SK-N-SH (cell line): Measurements from ENCODE around the gene CNTN4. TPM values are rescaled to one million over a fixed set of nuclear protein-coding genes. Genes with fewer than 3 reads are reported as not detected.

Source experiments
- CTCF ChIA-PET: fragments of 300-600, 350-600 bp; formaldehyde crosslinking; extraction: SDS; loops from one replicate; lab custom pipeline; 2021; lab: Yijun Ruan, JAX
- POLR2A ChIA-PET: fragments of 350-600 bp; sonication (Branson Sonifier 250); formaldehyde crosslinking; extraction: SDS; loops from one replicate; lab custom pipeline; 2020; ENCODE audit warnings: antibody characterized with exemption, inconsistent platforms; lab: Yijun Ruan, JAX
- DNase-seq: peaks from one replicate; pipeline ENCODE4 v3.0.0; 2012
- H2AFZ ChIP-seq: fragments of 200-600 bp; sonication (generic); 2 replicates; pipeline ENCODE4 v1.8.1; 2016; ENCODE audit warnings: antibody characterized with exemption, mild to moderate bottlenecking, low read depth
- H3F3A ChIP-seq: fragments of 200-600 bp; sonication (generic); replicated peaks from 2 replicates; pipeline ENCODE3; 2016; ENCODE audit warnings: antibody characterized with exemption, mild to moderate bottlenecking; ENCODE audit not compliant: insufficient read depth
- H3K27ac ChIP-seq, 2 experiments: fragments of 200-500 bp in 1 of 2; fragments of 200-600 bp in 1 of 2; sonication (Bioruptor generic) in 1 of 2; sonication (generic), shearing (Covaris generic) in 1 of 2; 2 replicates each; pipeline versions ENCODE4 v1.5.1 to v1.6.1; 2014 to 2016; ENCODE audit warnings: low read depth in 2 of 2, inconsistent platforms in 1 of 2, low read length in 1 of 2, mild to moderate bottlenecking in 1 of 2, mixed read lengths in 1 of 2
- H3K27me3 ChIP-seq: fragments of 200-600 bp; sonication (generic), shearing (Covaris generic); 2 replicates; pipeline ENCODE4 v1.6.1; 2016; ENCODE audit warnings: mixed run types; ENCODE audit not compliant: insufficient read depth
- H3K36me3 ChIP-seq, 2 experiments: fragments of 200-500 bp in 1 of 2; fragments of 200-600 bp in 1 of 2; sonication (Bioruptor generic) in 1 of 2; sonication (generic) in 1 of 2; replicated peaks in 1 of 2; 2 replicates each; pipeline versions ENCODE3 to v1.5.1; 2014 to 2016; ENCODE audit warnings: low read length in 1 of 2, mild to moderate bottlenecking in 1 of 2; ENCODE audit not compliant: insufficient read depth in 2 of 2, control insufficient read depth in 1 of 2
- H3K4me1 ChIP-seq, 2 experiments: fragments of 200-500 bp in 1 of 2; fragments of 200-600 bp in 1 of 2; sonication (Bioruptor generic) in 1 of 2; sonication (generic), shearing (Covaris generic) in 1 of 2; 2 replicates each; pipeline versions ENCODE4 v1.5.1 to v1.6.1; 2014 to 2016; ENCODE audit warnings: low read depth in 1 of 2, low read length in 1 of 2, mixed run types in 1 of 2; ENCODE audit not compliant: insufficient read depth in 2 of 2, control insufficient read depth in 1 of 2
- H3K4me2 ChIP-seq: fragments of 200-600 bp; sonication (generic), shearing (Covaris generic); 2 replicates; pipeline ENCODE4 v1.6.1; 2017; ENCODE audit warnings: mixed run types
- H3K4me3 ChIP-seq, 2 experiments: fragments of 200-500 bp in 1 of 2; fragments of 200-600 bp in 1 of 2; sonication (Bioruptor generic) in 1 of 2; sonication (generic), shearing (Covaris generic) in 1 of 2; 2 replicates each; pipeline versions ENCODE4 v1.5.1 to v1.8.1; 2014 to 2016; ENCODE audit warnings: low read depth in 2 of 2, inconsistent platforms in 1 of 2, low read length in 1 of 2, mild to moderate bottlenecking in 1 of 2, mixed read lengths in 1 of 2, moderate library complexity in 1 of 2
- H3K79me2 ChIP-seq: fragments of 200-600 bp; sonication (generic); 2 replicates; pipeline ENCODE4 v1.8.1; 2017; ENCODE audit warnings: mild to moderate bottlenecking; ENCODE audit not compliant: insufficient read depth
- H3K9ac ChIP-seq: fragments of 200-600 bp; sonication (generic); 2 replicates; pipeline ENCODE4 v1.6.1; 2017; ENCODE audit warnings: mixed run types
- H3K9me2 ChIP-seq: fragments of 200-600 bp; sonication (generic); 2 replicates; pipeline ENCODE4 v1.6.1; 2017; ENCODE audit warnings: mixed run types
- H3K9me3 ChIP-seq: fragments of 200-600 bp; sonication (generic); 2 replicates; pipeline ENCODE4 v1.6.1; 2017; ENCODE audit warnings: mixed run types, mild to moderate bottlenecking, moderate library complexity
- H4K20me1 ChIP-seq: fragments of 200-600 bp; sonication (generic); 2 replicates; pipeline ENCODE4 v1.6.1; 2017; ENCODE audit warnings: mild to moderate bottlenecking, mixed run types; ENCODE audit not compliant: insufficient read depth
- EP300 ChIP-seq, 2 experiments: IDR thresholded peaks; 2 replicates each; pipeline versions ENCODE4 v1.4.0 to v1.6.1; 2012; ENCODE audit warnings: borderline replicate concordance in 1 of 2, low read depth in 1 of 2, low read length in 1 of 2
- EZH2phosphoT487 ChIP-seq: fragments of 200-600 bp; sonication (generic); IDR thresholded peaks from 2 replicates; pipeline ENCODE4 v1.6.1; 2017; ENCODE audit warnings: low read depth, mixed run types, mild to moderate bottlenecking, antibody characterized with exemption, moderate library complexity, borderline replicate concordance
- FOXJ3 ChIP-seq: sonication (generic); formaldehyde crosslinking; IDR thresholded peaks from 2 replicates; pipeline ENCODE4 v1.5.1; 2020; ENCODE audit warnings: mild to moderate bottlenecking, missing genetic modification reagents
- FOXM1 ChIP-seq: IDR thresholded peaks from 2 replicates; pipeline ENCODE4 v1.4.0; 2012; ENCODE audit warnings: low read depth, mild to moderate bottlenecking
- GABPA ChIP-seq: IDR thresholded peaks from 2 replicates; pipeline ENCODE4 v1.4.0; 2012; ENCODE audit warnings: low read depth, mild to moderate bottlenecking
- MEF2A ChIP-seq: IDR thresholded peaks from 2 replicates; pipeline ENCODE4 v1.4.0; 2012; ENCODE audit warnings: low read depth, borderline replicate concordance
- NFIC ChIP-seq: IDR thresholded peaks from 2 replicates; pipeline ENCODE4 v1.4.0; 2012; ENCODE audit warnings: borderline replicate concordance
- NRF1 ChIP-seq: IDR thresholded peaks from 2 replicates; pipeline ENCODE4 v1.6.1; 2012; ENCODE audit warnings: low read depth, mild to moderate bottlenecking, low read length
- RCOR1 ChIP-seq: fragments of 150-350 bp; IDR thresholded peaks from 2 replicates; pipeline ENCODE4 v1.6.1; 2017; ENCODE audit warnings: antibody characterized with exemption, low read length
- RXRA ChIP-seq: IDR thresholded peaks from 2 replicates; pipeline ENCODE4 v1.4.0; 2012; ENCODE audit warnings: low read depth, mild to moderate bottlenecking, borderline replicate concordance
- SIN3A ChIP-seq: IDR thresholded peaks from 2 replicates; pipeline ENCODE4 v1.6.1; 2012; ENCODE audit warnings: low read depth, mild to moderate bottlenecking, low read length, moderate library complexity, borderline replicate concordance
- TAF1 ChIP-seq: IDR thresholded peaks from 2 replicates; pipeline ENCODE4 v1.6.1; 2012; ENCODE audit warnings: low read depth, mild to moderate bottlenecking, low read length, moderate library complexity, borderline replicate concordance
- TCF12 ChIP-seq: IDR thresholded peaks from 2 replicates; pipeline ENCODE4 v1.4.0; 2012
- TEAD4 ChIP-seq: IDR thresholded peaks from 2 replicates; pipeline ENCODE4 v1.4.0; 2012; ENCODE audit warnings: mild to moderate bottlenecking, borderline replicate concordance; ENCODE audit not compliant: insufficient read depth
- WGBS: methylation state at CpG from one replicate; pipeline ENCODE4 v1.1.6; 2017; ENCODE audit warnings: low lambda C conversion rate; 5-methylcytosine and 5-hydroxymethylcytosine counted together
- polyA plus RNA-seq, 3 experiments: library from polyadenylated mRNA; depleted of rRNA; stranded (reverse); fragments of >200 nt; gene quantifications; 2 replicates each; pipeline ENCODE4 v1.2.3, GENCODE V29; 2012
- TF ChIP-seq, protein P1 (sequence below): fragments of 150-350 bp; IDR thresholded peaks from 2 replicates; pipeline ENCODE4 v1.6.1; 2017; ENCODE audit warnings: antibody characterized with exemption, low read length, low read depth, borderline replicate concordance

CNTN4 gene
- polyA plus RNA-seq, 1 of the 3 experiments (the other 2 are of a cell fraction) = 0.12 TPM

DNA sequence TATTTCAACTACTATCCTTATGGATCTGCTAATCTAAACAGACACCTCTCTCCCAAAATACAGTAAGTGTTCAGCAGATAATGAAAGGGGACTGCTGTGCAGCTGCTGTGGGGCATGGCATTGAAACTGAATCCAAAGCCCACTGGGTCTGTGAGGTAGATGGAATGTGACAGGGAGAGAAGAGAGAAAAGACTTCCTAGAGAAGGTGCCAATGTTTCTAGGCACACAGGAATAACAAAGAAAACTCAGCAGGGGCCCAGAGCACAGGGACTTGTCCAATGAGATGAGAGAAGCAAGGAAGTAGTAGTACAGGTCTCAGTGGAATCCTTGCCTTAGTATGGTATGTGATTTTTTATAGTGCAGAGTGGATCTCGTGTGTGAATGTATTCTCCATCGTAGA is 553.7 kb downstream of the CNTN4 start:
- CTCF ChIA-PET = no interaction called here
- Histone ChIP-seq H4K20me1 (no peaks in the 10 kb centered on the region), H3K36me3 (no peaks in the 10 kb centered on the region), H3K9me2 (no peaks in the 10 kb centered on the region), H3K9me3 (peaks cover 6% of the 10 kb centered on the region; the same call in 1 of the 2 replicates), H3K27ac (no peak overlapping the region), H3K4me1 (no peaks in the 10 kb centered on the region; a peak in 2 of 4 replicates), H3K9ac (no peak overlapping the region), H3K4me3 (no peak overlapping the region), H2AFZ (no peak overlapping the region), H3K27me3 (no peaks in the 10 kb centered on the region), H3K4me2 (no peak overlapping the region), H3K79me2 (no peaks in the 10 kb centered on the region), H3F3A (no peaks in the 10 kb centered on the region)
- TF ChIP-seq RXRA (no peak), EP300 (IDR thresholded peaks at IDR 0.05; ENCODE audit: borderline replicate concordance in 1 of 2, low read depth in 1 of 2, low read length in 1 of 2) (no peak), NRF1 (no peak), GABPA (no peak), RCOR1 (no peak), TEAD4 (no peak), MEF2A (no peak)
- TF ChIP-seq, protein P1, sequence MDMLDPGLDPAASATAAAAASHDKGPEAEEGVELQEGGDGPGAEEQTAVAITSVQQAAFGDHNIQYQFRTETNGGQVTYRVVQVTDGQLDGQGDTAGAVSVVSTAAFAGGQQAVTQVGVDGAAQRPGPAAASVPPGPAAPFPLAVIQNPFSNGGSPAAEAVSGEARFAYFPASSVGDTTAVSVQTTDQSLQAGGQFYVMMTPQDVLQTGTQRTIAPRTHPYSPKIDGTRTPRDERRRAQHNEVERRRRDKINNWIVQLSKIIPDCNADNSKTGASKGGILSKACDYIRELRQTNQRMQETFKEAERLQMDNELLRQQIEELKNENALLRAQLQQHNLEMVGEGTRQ = no peak
- 48% methylated on average over 2 of the region's 2 CpGs for WGBS
- no peak for DNase-seq
- POLR2A ChIA-PET = no interaction called here

DNA sequence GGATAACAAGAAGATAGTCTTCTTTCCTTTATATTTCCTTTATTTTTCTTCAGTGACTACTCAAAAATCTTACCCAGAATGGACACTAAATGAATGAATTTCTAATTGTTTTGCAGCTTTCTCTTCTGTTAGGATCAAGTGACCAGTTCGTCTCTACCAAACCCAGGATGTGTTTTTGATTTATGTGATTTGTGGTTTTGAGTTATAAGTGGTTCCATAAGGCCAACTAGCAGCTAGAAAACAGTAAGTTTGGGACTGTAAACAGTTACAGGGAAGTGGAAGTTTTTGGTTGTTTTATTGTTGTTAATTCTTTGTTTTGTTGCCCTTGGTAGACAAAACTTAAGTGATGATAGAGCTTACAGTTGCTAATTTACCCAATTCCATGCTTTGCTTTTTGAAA is 555.0 kb downstream of the CNTN4 start:
- DNase-seq = no peak
- Histone ChIP-seq H3K79me2 (no peaks in the 10 kb centered on the region), H3K9me3 (peaks cover 6% of the 10 kb centered on the region; the same call in 1 of the 2 replicates), H3F3A (no peaks in the 10 kb centered on the region), H2AFZ (no peak overlapping the region), H3K27me3 (no peaks in the 10 kb centered on the region), H3K9ac (no peak overlapping the region), H3K27ac (no peak overlapping the region; a peak in 1 of 4 replicates), H3K36me3 (no peaks in the 10 kb centered on the region), H4K20me1 (no peaks in the 10 kb centered on the region), H3K4me3 (no peak overlapping the region), H3K4me1 (peaks cover 0 to 4% of the 10 kb centered on the region in 2 experiments; a peak in 2 of 4 replicates), H3K9me2 (no peaks in the 10 kb centered on the region), H3K4me2 (no peak overlapping the region)
- CTCF ChIA-PET = no interaction called here
- POLR2A ChIA-PET = no interaction called here
- no peak for TF ChIP-seq FOXM1
- no peak for TF ChIP-seq NFIC
- TF ChIP-seq, protein P1 = no peak
- no peak for TF ChIP-seq TAF1
- no peak for TF ChIP-seq SIN3A
- TF ChIP-seq EZH2phosphoT487 = no peak
- no peak for TF ChIP-seq FOXJ3 (CRISPR knock-in tag)
- TF ChIP-seq TCF12 = no peak
- 2% methylated on average over 1 of the region's 1 CpG for WGBS
